GM19452 (cell line): ENCODE measurements around the gene TNFAIP3.

Experiments
- ATAC-seq: cut with Tn5 transposase; IDR thresholded peaks from one replicate; pipeline ENCODE4 v1.9.1; 2021; ENCODE audit not compliant: unreplicated experiment

The TNFAIP3 gene

DNA sequence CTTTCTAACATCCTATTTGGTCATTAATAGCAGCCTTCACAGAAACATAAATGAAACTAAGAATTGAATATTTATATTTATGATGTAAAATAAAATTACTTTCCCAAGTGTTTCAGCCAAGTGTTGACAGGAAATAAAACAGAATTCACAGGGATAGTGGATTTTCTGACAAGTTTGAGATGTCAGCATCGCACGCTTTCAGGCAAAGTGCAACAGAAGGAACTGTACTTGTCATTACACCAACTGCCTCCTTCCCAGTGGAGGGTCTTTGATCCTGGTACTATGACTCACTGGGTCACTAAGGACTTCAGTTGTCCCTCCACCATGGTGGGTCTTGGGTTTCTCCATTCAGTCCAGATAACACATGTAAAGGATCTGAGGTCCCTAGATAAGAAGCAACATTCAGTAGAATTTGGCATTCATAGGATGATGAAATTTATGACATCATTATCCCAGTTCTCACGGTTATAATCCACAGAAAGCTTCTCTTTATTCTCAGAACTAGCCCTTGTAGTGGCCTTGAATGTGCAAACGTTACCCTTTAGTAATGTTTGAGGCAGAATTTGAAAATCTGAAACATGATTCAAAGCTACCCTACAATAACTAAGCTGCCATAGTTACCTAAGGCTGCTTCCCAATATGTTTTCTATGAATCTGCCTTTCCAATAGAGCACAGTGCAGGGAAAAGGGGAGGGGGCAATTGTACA lies 3.8 kb upstream of the TNFAIP3 start:
- no peak for ATAC-seq

DNA sequence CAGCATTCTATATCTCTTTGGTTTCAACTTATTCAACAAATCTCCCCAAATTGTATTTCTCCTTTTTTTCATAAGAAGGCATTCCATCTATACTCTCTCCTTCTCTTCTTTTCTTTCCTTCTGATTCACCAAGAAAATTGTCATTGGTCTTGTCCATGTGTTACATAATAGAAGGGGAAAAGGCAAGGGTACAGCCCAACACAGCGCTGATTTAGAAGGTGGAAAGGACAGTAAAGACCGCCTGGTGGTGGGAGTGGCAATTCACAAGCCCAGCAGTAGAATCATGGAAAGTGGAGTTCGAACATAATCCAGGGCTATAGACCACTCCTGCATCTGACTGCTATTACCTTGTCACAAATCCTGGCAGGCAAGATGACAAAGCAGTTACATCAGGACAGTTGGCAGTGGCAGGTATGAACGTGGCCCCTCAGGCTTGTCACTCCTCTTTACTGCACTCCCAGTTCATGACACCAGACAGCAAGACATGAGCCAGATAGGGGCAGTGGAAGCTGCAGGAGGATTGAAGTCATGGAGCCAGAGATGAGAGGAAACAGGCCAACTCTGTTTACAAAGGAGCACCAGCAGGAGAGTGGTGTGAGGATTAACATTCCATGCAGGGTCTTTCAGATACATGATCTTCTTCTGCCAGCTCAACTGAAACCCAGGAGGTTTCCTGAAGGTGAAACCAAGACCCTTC lies 2.1 kb upstream of the TNFAIP3 start:
- ATAC-seq, result no peak

DNA sequence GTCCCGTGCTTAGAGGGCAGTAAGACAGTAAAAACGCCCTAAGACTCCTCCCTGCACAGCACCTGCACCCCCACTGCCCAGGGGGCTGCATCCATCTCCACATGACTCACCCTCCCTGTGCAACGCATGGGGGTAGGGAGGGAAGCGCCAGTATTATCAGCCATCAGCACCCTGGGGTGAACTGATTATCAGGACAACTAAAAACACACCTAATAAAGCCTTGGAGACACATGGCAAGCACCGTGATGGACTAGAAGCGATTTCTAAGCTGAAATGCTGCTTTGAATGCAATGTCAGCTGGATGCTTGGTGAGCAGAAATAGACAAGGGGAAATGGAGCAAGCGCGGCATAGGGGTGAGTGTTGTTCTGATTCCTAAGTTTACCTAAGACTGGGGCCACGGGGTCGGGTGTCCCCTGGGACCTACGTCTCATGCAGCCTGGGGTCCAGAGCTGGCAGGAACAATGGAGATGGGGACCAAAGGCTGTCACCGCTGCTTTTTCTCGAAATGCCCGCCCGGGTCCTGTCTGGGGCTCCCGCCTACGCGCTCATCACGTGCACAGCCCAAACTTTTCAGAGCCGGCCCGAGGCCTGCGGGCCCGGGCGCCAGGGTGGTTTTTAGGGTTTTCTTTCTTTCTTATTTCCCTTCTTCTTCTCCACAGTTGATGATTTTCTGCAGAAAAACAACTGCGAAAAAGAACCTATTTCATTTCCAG lies 702 bp upstream of the TNFAIP3 start:
- ATAC-seq, result peak; percentile 29

GRCh38 chr6:137867685-137868509 lies 838 bp downstream of the TNFAIP3 start:
- peak; percentile 4 for ATAC-seq

DNA sequence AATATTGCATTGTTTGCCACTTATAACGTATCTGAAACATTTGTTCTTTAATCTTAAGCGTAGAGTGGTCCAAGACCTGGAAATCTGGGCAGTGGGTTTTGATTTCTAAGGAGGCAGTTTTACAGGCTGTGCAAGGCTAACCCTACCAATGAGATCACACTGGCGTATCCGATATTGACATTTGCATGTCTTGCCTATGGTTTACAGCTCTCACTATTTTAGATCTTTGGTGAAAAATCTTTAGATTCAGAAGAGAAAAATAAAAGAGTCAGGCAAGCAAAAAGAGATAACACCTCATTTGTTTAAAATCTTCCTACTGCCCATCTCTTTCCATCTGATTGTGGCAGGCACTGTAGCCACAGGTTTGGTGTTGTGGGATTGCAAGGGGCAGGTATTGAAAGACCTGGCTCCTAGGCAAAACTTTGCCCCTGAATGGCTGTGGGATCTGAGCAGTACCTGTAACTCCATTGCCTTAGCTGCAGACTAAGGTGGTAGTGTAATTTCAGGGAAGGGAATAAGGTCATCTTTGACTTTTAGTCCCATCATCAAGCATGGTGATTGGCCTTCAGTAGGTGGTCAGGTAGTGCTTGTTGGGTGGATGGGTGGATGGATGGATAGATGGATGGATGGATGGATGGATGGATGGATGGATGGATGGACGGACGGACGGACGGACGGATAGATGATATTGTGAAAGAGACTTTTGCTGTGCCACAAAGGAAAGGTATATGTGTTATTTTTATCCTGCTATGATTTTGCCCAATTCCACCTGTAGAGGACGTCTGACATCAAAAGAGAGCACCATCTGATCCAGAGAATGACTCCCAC lies 1.9 kb downstream of the TNFAIP3 start:
- ATAC-seq, result no peak

DNA sequence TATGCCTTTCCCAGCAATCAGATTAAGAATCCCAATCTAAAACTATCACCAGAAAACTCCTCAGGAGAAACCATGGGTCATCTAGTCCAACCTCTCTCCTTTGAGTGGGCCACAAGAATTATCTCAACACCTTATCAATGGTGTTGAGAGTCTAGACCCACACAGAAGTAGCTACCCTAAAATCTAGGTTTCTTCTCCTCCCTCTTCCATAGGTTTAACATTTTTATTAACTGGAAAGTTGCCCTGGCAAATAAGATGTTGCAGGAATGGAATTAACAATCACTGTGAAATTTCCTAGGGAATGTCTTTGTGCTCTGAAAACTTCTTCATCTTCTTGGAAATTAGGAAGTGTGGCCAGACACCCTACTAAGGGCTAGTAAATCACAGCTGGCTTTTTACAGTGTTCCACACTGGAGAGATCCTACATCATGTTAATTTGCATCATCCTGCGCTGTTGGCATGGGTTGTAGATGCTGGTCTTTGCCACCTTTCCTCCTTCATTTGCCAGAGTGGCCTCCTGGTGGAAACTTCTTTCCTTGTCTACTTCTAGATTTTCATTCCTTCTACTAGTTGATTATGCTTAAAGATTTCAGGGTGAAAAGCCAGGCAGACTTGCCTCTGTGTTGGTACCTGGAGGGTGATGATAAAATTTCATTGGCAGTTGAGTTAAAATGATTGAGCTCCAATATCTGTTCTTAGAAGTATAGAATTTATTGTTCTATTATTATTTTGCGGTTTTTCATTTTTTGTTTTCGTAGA lies 2.7 kb downstream of the TNFAIP3 start:
- ATAC-seq, result no peak

- no peak for ATAC-seq
Observed at GRCh38 chr6:137870308-137870644, 3.2 kb downstream of the TNFAIP3 start.

GRCh38 chr6:137870744-137871247 lies 3.7 kb downstream of the TNFAIP3 start:
- peak; percentile 18 for ATAC-seq

GRCh38 chr6:137871291-137871690 lies 4.2 kb downstream of the TNFAIP3 start:
- no peak for ATAC-seq

DNA sequence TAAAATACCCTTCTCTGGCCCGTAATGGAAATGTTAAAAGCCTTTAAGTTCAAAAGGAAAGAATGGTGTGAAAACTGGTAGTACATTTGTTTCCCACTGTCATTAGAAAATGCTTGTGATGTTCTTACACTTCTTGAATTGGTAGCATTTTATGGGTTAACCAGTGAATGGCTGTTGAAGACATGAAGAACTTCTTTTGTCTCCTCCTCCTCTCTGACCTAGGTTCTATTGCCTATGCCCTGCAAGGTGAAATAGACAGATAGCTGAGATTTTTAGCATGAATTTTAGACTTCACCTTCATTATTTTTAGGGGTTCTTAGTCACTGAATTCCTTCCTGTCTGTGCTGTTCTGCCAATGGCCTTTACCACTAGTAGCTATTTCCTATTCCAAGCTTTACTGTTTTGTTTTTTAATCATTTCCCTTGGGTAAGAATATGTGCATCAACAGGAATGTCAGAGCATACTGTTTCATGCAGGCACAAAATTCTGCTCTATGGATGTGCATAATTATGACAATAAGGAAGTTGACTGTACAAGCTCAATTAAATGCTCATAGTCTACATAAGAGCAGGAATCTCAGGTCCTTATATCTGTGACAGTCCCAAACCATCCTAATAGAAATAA lies 4.9 kb downstream of the TNFAIP3 start:
- no peak for ATAC-seq

- no peak for ATAC-seq
Observed at GRCh38 chr6:137872581-137873115, 5.6 kb downstream of the TNFAIP3 start.

DNA sequence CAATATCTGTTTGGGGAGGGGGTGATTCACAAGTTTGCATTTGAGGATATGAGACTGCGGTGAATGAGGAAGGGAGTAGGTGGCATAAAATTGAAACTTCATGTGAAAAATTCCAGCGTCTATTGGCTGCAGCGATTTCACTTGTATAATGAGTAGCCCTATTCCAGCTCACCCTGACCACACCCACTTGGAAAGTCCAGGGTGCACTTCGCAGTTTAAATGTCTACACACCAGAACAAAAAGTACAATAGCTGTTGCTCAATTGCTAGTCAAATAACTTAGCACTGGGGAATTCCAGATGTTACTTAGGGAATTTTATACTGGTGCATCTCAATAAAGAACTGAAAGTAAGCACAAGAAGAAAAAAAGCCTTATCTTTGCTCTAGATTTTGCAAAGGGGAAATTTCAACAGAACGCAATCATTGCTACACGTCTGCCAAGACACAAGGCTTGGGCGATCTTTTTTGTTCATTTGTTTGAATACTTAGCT lies 6.3 kb downstream of the TNFAIP3 start:
- peak; percentile 45 for ATAC-seq

DNA sequence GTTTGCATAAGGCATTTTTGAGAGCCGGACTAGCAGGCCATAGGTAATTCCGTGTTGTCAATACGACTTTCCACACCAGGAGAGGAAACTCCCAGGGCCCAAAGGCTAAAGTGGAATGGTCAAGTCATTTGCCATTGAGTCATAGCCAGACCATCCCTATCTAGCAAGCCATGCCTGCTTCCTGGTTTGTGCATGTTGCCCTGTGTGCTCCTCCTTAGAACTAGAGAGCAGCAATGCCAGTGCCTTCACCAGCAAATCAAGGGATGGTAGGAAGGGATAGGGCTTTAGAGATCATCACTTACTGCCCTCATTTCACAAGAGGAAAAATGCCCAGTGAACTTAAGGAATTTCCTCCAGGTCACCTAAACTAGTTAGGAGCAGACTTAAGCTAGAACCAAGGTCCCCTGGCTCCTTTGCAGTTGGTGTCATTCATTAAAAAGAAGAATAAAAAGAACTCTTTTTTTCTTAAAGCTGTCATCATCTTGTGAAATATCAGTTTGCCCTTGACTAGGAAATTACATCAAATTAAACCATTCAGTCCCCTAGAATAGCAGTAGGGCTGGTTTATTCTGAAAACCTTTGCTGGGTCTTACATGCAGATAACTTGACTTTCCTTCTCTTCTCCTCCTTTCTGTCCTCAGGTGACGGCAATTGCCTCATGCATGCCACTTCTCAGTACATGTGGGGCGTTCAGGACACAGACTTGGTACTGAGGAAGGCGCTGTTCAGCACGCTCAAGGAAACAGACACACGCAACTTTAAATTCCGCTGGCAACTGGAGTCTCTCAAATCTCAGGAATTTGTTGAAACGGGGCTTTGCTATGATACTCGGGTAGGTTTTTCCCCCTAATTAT lies 7.4 kb downstream of the TNFAIP3 start:
- ATAC-seq, result no peak

DNA sequence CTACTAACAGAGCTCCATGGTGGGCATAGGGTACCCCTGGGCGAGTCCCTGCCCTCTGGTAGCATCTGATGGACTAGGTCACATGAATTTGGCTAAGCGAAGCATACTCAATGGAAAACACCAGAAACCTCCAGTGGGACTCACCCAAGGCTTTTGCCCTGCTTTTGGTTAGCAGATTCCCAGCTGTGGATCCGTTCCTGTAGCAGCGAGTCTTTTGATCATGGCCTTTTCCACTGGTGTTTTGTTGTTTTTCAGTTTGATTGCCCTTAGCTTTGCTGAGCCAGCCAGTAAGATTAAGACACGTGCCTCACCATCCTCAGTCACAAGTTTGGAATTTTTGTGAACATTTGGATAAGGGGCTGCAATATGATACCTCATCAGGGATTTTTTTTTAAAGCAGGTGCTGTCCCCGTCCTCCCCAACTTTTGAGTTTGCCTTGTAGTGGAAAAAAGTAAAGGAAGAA lies 8.0 kb downstream of the TNFAIP3 start:
- no peak for ATAC-seq

GRCh38 chr6:137875606-137876005 lies 8.5 kb downstream of the TNFAIP3 start:
- ATAC-seq, result no peak

GRCh38 chr6:137876547-137876946 lies 9.5 kb downstream of the TNFAIP3 start:
- no peak for ATAC-seq

GRCh38 chr6:137877113-137877512 lies 10.1 kb downstream of the TNFAIP3 start:
- ATAC-seq, result no peak

DNA sequence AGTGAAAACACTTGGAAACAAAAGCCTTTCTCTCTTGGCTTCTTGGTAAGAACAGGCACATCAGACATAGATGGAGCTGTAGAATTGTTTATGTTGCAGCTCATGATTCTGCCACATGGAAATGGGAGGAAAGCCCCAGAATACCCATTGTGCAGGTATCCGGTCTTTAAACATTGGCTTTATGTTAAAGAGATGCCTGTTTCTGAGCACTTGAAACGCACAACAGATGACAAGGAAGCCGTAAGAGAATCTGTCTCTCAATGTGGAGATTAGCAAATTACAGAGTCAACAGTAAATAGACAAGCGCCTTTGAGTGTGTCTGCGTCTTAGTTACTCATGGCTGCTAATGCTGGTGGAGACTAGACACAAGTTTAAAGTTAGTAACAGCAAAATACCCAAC lies 10.5 kb downstream of the TNFAIP3 start:
- no peak for ATAC-seq
